ENCODE results near the gene CREG2. TPM values are rescaled to one million over a fixed set of nuclear protein-coding genes. Genes with fewer than 3 reads are reported as not detected.
"Not testable (repeated sequence)": the region's sequence is repeated elsewhere in the genome, so short reads cannot be mapped to it uniquely, and the experiment has no call there.

Gene CREG2
- total and polyA plus RNA-seq, 7 donors = 0.04 to 0.34 (median 0.10) TPM; not detected in 3

DNA sequence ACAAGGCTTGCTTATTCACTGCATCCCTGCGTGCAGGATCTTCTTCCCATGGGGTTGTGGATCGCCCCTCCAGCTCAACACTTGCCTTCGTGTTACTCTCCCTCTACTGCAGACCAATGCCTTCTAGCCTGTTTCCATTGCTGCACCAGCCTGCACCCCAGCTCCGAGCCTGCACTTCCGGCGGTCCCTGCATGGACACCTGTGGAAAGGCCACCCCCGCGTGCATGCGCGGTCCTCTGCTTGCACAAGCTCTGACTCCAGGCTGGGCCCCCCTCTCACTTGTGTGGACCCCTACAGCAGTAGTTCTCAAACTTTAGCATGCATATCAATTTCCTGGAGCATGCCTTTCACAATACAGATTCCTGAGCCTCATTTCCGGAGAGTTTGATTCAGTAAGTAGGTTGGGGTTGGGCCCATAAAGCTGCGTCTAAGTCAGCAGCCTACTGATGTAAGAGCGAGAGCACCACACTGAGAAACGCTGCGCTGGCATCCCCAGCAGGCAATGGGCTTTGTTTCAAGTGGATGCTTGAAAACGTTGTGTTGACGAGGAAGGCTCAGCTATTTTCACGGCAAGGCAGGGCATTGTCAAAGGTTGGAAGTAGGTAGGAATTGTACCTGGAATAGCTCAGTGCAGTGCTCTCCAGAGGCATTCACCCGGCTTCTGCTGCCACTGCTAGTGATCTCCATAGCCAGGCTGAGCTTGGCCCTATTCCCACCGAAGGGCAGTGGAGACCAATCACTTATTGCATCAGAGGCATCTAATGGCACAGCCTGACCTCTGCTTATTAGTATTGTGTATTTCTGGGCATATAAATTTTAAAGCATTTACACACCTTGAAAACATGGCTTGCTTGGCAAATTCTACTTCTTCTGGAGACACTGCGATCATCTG lies 32.6 kb downstream of the CREG2 start:
- ATAC-seq = no peak
- Histone ChIP-seq H3K27me3 (ENCODE audit: insufficient read depth in 3 of 3, low read length in 2 of 3) (no peaks in the 10 kb centered on the region), H3K27ac (no peak overlapping the region), H3K4me1 (no peaks in the 10 kb centered on the region), H3K36me3 (ENCODE audit: insufficient read depth in 1 of 2, low read depth in 1 of 2) (no peaks in the 10 kb centered on the region), H3K4me3 (no peak overlapping the region), H3K9me3 (no peaks in the 10 kb centered on the region)
- intact Hi-C loops (cut with DNase I) = no loop called here
- TF ChIP-seq, protein P1, sequence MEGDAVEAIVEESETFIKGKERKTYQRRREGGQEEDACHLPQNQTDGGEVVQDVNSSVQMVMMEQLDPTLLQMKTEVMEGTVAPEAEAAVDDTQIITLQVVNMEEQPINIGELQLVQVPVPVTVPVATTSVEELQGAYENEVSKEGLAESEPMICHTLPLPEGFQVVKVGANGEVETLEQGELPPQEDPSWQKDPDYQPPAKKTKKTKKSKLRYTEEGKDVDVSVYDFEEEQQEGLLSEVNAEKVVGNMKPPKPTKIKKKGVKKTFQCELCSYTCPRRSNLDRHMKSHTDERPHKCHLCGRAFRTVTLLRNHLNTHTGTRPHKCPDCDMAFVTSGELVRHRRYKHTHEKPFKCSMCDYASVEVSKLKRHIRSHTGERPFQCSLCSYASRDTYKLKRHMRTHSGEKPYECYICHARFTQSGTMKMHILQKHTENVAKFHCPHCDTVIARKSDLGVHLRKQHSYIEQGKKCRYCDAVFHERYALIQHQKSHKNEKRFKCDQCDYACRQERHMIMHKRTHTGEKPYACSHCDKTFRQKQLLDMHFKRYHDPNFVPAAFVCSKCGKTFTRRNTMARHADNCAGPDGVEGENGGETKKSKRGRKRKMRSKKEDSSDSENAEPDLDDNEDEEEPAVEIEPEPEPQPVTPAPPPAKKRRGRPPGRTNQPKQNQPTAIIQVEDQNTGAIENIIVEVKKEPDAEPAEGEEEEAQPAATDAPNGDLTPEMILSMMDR (IDR thresholded peaks at IDR 0.05) = no peak
- 82 to 85% (median 84%) methylated on average over 21 of the region's 21 CpGs for WGBS, 3 donors
- no peak for DNase-seq

DNA sequence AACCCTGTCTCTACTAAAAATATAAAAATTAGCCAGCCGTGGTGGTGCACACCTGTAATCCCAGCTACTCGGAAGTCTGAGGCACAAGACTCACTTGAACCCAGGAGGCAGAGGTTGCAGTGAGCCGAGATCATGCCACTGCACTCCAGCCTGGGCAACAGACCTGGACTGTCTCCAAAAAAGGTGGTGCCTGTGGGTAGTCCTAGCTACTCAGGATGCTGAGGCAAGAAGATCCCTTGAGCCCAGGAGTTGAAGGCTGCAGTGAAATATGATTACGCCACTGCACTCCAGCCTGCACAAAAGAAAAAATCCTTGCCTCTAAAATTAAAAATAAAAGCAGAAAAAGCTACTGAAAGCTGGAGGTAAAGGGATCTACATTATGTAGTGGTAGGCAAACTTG lies 34.7 kb downstream of the CREG2 start:
- 80 to 85% (median 82%) methylated on average over 4 of the region's 4 CpGs for WGBS, 3 donors
- intact Hi-C loops (cut with DNase I) = not testable (repeated sequence)

DNA sequence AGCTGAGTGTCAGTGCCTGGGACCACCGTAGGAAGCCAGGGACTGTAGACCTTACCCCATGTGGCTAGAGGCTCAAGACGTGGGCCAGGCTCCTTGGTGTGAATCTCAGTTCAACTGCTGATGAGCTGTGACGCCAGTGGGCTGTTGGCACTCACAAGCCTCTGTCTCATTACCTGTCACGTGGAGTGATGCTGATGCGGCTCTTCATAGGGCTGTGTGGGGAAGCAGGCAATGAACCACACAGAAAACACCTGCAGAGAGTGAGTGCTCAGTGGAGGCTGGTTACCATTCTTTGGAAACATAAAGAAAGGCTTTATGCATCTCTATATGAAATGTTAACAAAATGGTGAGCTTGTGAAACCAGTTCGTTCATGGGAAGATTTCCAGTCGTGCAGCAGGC lies 36.1 kb downstream of the CREG2 start:
- intact Hi-C loops (cut with DNase I) = no loop called here
- H3K4me3 ChIP-seq = no peak overlapping the region
- TF ChIP-seq, protein P1 (IDR thresholded peaks at IDR 0.05) = no peak
- no peaks in the 10 kb centered on the region for H3K27me3 ChIP-seq (ENCODE audit: insufficient read depth in 3 of 3, low read length in 2 of 3)
- no peak for ATAC-seq
- H3K4me1 ChIP-seq = no peaks in the 10 kb centered on the region
- WGBS, 3 donors = 84 to 87% (median 84%) methylated on average over 7 of the region's 7 CpGs
- no peak overlapping the region for H3K27ac ChIP-seq
- no peaks in the 10 kb centered on the region for H3K9me3 ChIP-seq
- no peak for DNase-seq
- no peaks in the 10 kb centered on the region for H3K36me3 ChIP-seq (ENCODE audit: insufficient read depth in 1 of 2, low read depth in 1 of 2)

More for the DNA sequence above, 34.7 kb downstream of the CREG2 start:
- not testable (repeated sequence) for H3K9me3 ChIP-seq; H3K36me3 ChIP-seq (ENCODE audit: insufficient read depth in 1 of 2, low read depth in 1 of 2); H3K4me3 ChIP-seq; DNase-seq; H3K27me3 ChIP-seq (ENCODE audit: insufficient read depth in 3 of 3, low read length in 2 of 3); H3K27ac ChIP-seq; ATAC-seq; H3K4me1 ChIP-seq

DNA sequence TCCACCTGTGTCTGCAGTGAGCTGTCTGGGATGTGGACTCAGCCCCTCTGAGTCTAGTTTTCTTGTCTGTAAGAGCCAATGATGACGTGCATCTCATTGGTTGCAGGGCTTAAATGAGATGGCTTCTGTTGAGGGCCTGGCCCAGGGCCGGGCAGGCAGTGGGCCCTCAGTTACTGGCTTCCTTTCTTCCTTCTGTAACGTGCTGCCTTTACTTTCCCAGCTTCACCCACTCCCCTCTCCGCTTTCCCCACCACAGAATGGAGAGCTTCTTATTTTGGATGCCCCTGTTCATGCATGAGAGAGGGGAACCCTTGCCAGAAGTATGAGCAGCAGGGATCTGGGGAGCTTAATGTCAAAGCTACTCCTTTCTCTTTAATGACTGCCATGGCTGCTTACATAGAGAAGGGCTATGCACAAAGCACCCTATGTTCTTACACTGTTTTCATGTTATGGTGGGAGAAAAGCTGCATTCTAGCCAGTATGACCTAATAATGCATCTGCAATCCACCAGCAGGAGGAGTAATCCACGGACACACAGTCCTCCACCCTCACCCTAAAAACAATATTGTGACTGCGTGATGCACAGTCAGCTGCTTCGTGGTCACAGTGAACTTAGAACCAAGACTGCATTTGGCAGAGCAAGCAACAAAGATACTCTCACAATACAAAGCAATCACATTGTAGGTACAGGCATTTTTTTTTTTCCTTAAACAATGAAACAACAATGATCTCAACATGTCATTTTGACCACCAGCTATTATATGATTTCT lies 37.2 kb downstream of the CREG2 start:
- no peak overlapping the region for H3K4me3 ChIP-seq
- 51 to 66% (median 58%) methylated on average over 7 of the region's 7 CpGs for WGBS, 3 donors

More for the DNA sequence above, 37.2 kb downstream of the CREG2 start:
- Histone ChIP-seq H3K27ac (no peak overlapping the region), H3K36me3 (ENCODE audit: insufficient read depth in 1 of 2, low read depth in 1 of 2) (no peaks in the 10 kb centered on the region), H3K9me3 (no peaks in the 10 kb centered on the region), H3K4me1 (no peaks in the 10 kb centered on the region), H3K27me3 (ENCODE audit: insufficient read depth in 3 of 3, low read length in 2 of 3) (no peaks in the 10 kb centered on the region)
- intact Hi-C loops (cut with DNase I) = no loop called here
- ATAC-seq (no peak), DNase-seq (no peak)
- TF ChIP-seq, protein P1 (IDR thresholded peaks at IDR 0.05) = no peak
